ENCODE measurements around the gene HEATR3.
A peak's percentile ranks its signal among the peaks of the same experiment; 100 is the strongest.

HEATR3 gene

DNA sequence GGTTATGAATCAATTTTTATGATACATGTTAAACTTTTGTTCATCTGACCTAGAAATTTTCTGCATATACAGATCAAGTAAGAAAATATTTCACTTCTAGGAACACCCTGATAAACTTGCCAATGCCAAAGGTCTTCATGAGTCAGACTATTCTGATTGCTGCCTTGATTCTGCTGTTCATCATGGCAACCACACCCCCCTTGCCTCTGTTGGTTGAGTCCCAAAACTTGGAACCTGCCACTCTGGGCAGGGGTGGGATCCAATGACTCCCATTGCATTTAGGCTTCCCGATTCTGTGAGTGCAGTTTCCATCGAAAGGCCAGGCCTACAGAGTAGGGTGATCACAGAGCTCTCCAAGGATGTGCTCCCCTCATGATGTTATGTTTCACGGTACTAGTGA is 71.5 kb downstream of the HEATR3 start:
- no peak overlapping the region for H3K4me3 ChIP-seq (ENCODE audit: low read depth, low read length)
- TF ChIP-seq, protein P1, sequence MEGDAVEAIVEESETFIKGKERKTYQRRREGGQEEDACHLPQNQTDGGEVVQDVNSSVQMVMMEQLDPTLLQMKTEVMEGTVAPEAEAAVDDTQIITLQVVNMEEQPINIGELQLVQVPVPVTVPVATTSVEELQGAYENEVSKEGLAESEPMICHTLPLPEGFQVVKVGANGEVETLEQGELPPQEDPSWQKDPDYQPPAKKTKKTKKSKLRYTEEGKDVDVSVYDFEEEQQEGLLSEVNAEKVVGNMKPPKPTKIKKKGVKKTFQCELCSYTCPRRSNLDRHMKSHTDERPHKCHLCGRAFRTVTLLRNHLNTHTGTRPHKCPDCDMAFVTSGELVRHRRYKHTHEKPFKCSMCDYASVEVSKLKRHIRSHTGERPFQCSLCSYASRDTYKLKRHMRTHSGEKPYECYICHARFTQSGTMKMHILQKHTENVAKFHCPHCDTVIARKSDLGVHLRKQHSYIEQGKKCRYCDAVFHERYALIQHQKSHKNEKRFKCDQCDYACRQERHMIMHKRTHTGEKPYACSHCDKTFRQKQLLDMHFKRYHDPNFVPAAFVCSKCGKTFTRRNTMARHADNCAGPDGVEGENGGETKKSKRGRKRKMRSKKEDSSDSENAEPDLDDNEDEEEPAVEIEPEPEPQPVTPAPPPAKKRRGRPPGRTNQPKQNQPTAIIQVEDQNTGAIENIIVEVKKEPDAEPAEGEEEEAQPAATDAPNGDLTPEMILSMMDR (IDR thresholded peaks at IDR 0.05; ENCODE audit: borderline replicate concordance, insufficient read depth, low read depth, low read length): no peak

- TF ChIP-seq, protein P1 (IDR thresholded peaks at IDR 0.05; ENCODE audit: borderline replicate concordance, insufficient read depth, low read depth, low read length): no peak
- no peak overlapping the region for H3K4me3 ChIP-seq (ENCODE audit: low read depth, low read length)
Observed at GRCh38 chr16:50139580-50139979, 73.8 kb downstream of the HEATR3 start.

DNA sequence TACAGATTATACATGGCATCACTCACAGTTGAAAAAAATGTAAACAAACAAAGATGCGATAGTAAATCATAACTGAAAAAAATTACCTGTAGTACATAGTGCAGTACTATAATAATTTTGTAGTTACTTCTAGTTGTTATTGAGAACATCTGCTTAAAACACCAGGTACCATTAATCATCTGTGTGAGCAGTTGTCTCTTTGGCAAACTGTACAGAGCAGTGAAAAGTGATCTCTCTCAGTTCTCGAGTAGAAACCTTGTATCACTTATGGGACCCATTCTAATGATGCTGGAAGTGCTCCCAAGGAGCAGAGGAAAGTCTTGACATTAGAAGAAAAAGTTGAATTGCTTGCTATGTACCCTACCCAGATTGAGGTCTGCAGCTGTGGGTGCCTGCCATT is 78.4 kb downstream of the HEATR3 start:
- TF ChIP-seq, protein P1 (IDR thresholded peaks at IDR 0.05; ENCODE audit: borderline replicate concordance, insufficient read depth, low read depth, low read length): no peak

GRCh38 chr16:50146479-50147435 is 81.0 kb downstream of the HEATR3 start:
- no peak overlapping the region for H3K4me3 ChIP-seq (ENCODE audit: low read depth, low read length)
- TF ChIP-seq, protein P1 (IDR thresholded peaks at IDR 0.05; ENCODE audit: borderline replicate concordance, insufficient read depth, low read depth, low read length): no peak

More for the DNA sequence above, 78.4 kb downstream of the HEATR3 start:
- no peak overlapping the region for H3K4me3 ChIP-seq (ENCODE audit: low read depth, low read length)

GRCh38 chr16:50151322-50151721 is 85.6 kb downstream of the HEATR3 start:
- TF ChIP-seq, protein P1 (IDR thresholded peaks at IDR 0.05; ENCODE audit: borderline replicate concordance, insufficient read depth, low read depth, low read length): no peak
- H3K4me3 ChIP-seq (ENCODE audit: low read depth, low read length): no peak overlapping the region

- no peak overlapping the region for H3K4me3 ChIP-seq (ENCODE audit: low read depth, low read length)
- TF ChIP-seq, protein P1 (IDR thresholded peaks at IDR 0.05; ENCODE audit: borderline replicate concordance, insufficient read depth, low read depth, low read length): no peak
Observed at GRCh38 chr16:50151756-50152155, 86.0 kb downstream of the HEATR3 start.

DNA sequence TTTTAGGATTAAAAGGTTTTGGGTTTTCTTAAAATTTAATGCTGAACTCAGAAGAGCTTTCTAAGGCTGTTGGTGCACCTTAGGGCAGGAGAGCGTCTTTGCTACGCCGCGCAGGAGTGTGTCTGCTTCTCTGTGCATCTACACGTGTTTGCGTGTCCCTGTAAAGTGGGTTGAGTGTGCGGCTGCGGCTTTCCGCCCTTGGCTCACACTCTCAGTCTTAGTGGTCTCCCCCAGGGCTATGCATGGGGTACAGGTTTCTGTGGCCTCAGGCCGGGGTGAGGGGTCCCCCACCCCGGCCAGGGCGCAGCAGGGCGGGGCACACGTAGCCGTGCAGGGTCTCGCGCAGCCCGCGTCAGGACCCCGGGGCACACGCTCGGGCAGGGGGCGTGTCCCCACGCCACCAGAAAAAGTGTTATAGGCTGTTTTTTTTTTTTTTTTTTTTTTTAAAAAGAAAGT is 86.6 kb downstream of the HEATR3 start:
- H3K4me3 ChIP-seq (ENCODE audit: low read depth, low read length): peak overlapping the region; percentile 85
- TF ChIP-seq, protein P1 (IDR thresholded peaks at IDR 0.05; ENCODE audit: borderline replicate concordance, insufficient read depth, low read depth, low read length): no peak
